Sigmoid colon (tissue), 7 donors: ENCODE data around the gene MEIOB. TPM values are rescaled to one million over a fixed set of nuclear protein-coding genes. Genes with fewer than 3 reads are reported as not detected.

Experiments
- DNase-seq: peaks from one replicate; pipeline ENCODE4 v3.0.0-alpha.2; 2019
- H3K27ac ChIP-seq, 4 donors: fragments of 200-600 bp; sonication (generic); one replicate each; pipeline ENCODE4 v1.5.1; 2016 to 2019; ENCODE audit warnings: mild to moderate bottlenecking in 1 of 4
- H3K27me3 ChIP-seq, 3 donors: fragments of 200-600 bp; sonication (generic); one replicate each; pipeline ENCODE4 v1.5.1; 2019; ENCODE audit warnings: mild to moderate bottlenecking in 1 of 3
- H3K36me3 ChIP-seq, 4 donors: fragments of 200-600 bp; sonication (generic); one replicate each; pipeline ENCODE4 v1.5.1; 2016 to 2019
- H3K4me1 ChIP-seq, 4 donors: fragments of 200-600 bp; sonication (generic); one replicate each; pipeline ENCODE4 v1.5.1; 2017 to 2019
- H3K4me3 ChIP-seq, 4 donors: fragments of 200-600 bp; sonication (generic); one replicate each; pipeline ENCODE4 v1.5.1; 2017 to 2019; ENCODE audit warnings: mild to moderate bottlenecking in 2 of 4, moderate library complexity in 1 of 4
- H3K9me3 ChIP-seq, 4 donors: fragments of 200-600 bp in 3 of 4; sonication (generic) in 3 of 4; one replicate each; pipeline versions ENCODE4 v1.5.1 to v1.6.1; 2013 to 2019
- EP300 ChIP-seq, 4 donors: sonication (generic); formaldehyde crosslinking; IDR thresholded peaks; one replicate each; pipeline ENCODE4 v1.6.1; 2017; ENCODE audit warnings: antibody characterized with exemption in 4 of 4
- POLR2A ChIP-seq, 2 donors: fragments of 450-650 bp; IDR thresholded peaks; one replicate each; pipeline ENCODE4 v1.6.1; 2016; ENCODE audit warnings: antibody characterized with exemption in 2 of 2, mild to moderate bottlenecking in 2 of 2, moderate library complexity in 2 of 2
- POLR2AphosphoS5 ChIP-seq, 4 donors: sonication (generic); formaldehyde crosslinking; IDR thresholded peaks; one replicate each; pipeline ENCODE4 v1.6.1; 2017; ENCODE audit warnings: antibody characterized with exemption in 4 of 4
- WGBS, 2 donors: extraction: QIAGEN DNeasy Blood & Tissue Kit; methylation state at CpG; one replicate each; pipeline ENCODE4 v1.1.7; 2013; 5-methylcytosine and 5-hydroxymethylcytosine counted together
- intact Hi-C: fragments of 100-400 bp; cut with DNase I; formaldehyde crosslinking; loops from one replicate; pipeline ENCODE4 v1.15.1; 2023
- polyA plus RNA-seq, 3 donors: library from polyadenylated mRNA; stranded (reverse); fragments of 200-250 nt; gene quantifications; one replicate each; pipeline ENCODE4 v1.2.3, GENCODE V29; 2013
- total RNA-seq, 4 donors: library from RNA; depleted of rRNA; stranded (reverse); fragments of >200 nt; gene quantifications; one replicate each; pipeline ENCODE4 v1.1.0, GENCODE V29; 2016
- TF ChIP-seq, protein P1 (sequence below), 4 experiments: fragments of 450-650 bp in 3 of 4; fragments of 200-600 bp in 1 of 4; IDR thresholded peaks; one replicate each; pipeline ENCODE4 v1.5.1; 2016 to 2019; ENCODE audit warnings: antibody characterized with exemption in 4 of 4, mild to moderate bottlenecking in 3 of 4, moderate library complexity in 2 of 4
- donor health status: healthy with polysubstance abuse.
- donor health status: Bipolar disorder and iron deficiency.
- donor health status: healthy.

MEIOB gene
- total and polyA plus RNA-seq, 7 donors = 0.10 TPM; not detected in 6

DNA sequence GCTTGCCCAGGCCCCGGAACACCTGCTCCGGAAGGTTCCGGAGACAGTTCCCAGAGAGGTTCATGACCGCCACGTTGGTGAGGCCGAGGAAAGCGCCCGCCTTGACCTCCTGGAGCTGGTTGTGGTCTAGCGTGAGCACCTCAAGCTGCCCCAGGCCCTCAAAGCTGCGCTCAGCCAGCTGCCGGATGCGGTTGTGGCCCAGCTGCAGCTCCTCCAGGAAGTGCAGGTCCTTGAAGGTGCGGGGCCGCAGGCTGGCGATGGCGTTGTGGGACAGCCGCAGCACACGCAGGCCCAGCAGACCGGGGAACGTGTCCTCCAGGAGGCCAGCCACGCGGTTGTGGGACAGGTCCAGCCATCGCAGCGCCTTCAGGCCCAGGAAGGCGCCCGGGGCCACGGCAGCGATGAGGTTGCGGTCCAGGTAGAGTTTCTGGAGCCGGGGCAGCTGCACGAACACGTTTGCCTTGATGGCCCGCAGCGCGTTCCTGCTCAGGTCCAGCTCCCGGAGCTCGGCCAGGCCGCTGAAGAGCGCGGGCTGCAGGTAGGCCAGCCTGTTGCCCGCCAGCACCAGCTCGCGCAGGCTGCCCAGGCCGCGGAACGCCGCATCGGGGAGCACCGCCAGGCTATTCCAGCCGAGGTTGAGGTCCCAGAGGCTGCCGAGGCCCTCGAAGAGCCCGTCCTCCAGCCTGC is 80.6 kb downstream of the MEIOB start:
- WGBS, 2 donors = 96% methylated on average over 53 of the region's 53 CpGs
- H3K36me3 ChIP-seq = peaks cover 0 to 51% (median 30%) of the 10 kb centered on the region in 4 donors

DNA sequence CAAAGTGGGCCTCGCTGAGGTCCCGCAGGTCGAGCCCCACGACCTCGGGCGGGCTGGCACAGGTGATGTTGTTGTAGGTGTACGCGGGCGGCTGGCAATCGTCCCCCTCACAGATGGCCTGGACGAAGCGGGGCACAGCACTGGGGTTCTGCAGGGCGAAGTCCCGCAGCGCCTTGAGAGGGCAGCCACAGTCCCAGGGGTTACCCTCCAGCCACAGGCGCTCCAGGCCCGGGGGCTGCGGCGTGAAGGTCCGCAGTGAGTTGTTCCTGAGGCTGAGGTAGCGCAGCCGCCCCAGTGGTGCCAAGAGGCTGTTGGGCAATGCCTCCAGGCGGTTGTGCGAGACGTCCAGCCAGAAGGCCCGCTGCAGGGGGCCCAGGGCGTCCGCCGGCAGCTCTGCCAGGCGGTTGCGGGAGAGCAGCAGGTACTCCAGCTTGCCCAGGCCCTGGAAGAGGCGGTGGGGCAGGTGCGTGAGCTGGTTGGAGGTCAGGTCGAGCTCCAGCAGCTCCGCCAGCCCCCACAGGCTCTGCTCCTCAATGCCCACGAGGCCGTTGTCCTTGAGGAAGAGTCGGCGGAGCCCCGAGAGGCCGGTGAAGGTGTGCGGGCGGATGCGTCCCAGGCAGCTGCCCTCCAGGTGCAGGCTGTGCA is 81.2 kb downstream of the MEIOB start:
- Histone ChIP-seq H3K27me3 (no peaks in the 10 kb centered on the region), H3K36me3 (peaks cover 0 to 57% (median 32%) of the 10 kb centered on the region in 4 donors), H3K4me1 (peaks cover 0 to 3% (median 0%) of the 10 kb centered on the region in 4 donors), H3K27ac (no peak overlapping the region), H3K9me3 (no peaks in the 10 kb centered on the region), H3K4me3 (no peak overlapping the region)
- 95 to 96% methylated on average over 44 of the region's 44 CpGs for WGBS, 2 donors
- TF ChIP-seq EP300 (IDR thresholded peaks at IDR 0.05) = no peak
- TF ChIP-seq, protein P1, sequence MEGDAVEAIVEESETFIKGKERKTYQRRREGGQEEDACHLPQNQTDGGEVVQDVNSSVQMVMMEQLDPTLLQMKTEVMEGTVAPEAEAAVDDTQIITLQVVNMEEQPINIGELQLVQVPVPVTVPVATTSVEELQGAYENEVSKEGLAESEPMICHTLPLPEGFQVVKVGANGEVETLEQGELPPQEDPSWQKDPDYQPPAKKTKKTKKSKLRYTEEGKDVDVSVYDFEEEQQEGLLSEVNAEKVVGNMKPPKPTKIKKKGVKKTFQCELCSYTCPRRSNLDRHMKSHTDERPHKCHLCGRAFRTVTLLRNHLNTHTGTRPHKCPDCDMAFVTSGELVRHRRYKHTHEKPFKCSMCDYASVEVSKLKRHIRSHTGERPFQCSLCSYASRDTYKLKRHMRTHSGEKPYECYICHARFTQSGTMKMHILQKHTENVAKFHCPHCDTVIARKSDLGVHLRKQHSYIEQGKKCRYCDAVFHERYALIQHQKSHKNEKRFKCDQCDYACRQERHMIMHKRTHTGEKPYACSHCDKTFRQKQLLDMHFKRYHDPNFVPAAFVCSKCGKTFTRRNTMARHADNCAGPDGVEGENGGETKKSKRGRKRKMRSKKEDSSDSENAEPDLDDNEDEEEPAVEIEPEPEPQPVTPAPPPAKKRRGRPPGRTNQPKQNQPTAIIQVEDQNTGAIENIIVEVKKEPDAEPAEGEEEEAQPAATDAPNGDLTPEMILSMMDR (IDR thresholded peaks at IDR 0.05) = no peak
- TF ChIP-seq POLR2AphosphoS5 (IDR thresholded peaks at IDR 0.05) = no peak
- no peak for TF ChIP-seq POLR2A (IDR thresholded peaks at IDR 0.05)
- no peak for DNase-seq
- intact Hi-C loops = no loop called here

More for the DNA sequence above, 80.6 kb downstream of the MEIOB start:
- Histone ChIP-seq H3K27me3 (no peaks in the 10 kb centered on the region), H3K27ac (no peak overlapping the region), H3K9me3 (no peaks in the 10 kb centered on the region), H3K4me1 (no peaks in the 10 kb centered on the region), H3K4me3 (no peak overlapping the region)
- TF ChIP-seq, protein P1 (IDR thresholded peaks at IDR 0.05) = no peak
- TF ChIP-seq EP300 (IDR thresholded peaks at IDR 0.05) = no peak
- no peak for TF ChIP-seq POLR2AphosphoS5 (IDR thresholded peaks at IDR 0.05)
- TF ChIP-seq POLR2A (IDR thresholded peaks at IDR 0.05) = no peak
- intact Hi-C loops = no loop called here
- peak; percentile 57 for DNase-seq

DNA sequence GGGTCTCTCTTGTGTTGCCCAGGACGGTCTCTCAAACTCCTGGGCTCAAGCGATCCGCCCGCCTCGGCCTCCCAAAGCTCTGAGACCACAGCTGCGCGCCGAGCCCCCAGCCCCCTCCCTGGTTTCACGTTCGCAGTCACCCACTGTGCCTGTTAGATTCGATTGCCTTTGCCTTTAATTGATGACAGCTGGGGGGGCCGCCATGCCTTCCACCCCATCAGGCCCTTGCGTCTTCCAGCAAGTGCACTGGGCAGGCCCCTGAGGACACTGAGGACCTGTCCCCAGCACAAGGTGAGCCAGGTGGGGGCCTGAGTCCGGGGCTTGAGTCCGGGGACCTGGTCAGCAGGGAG is 81.7 kb downstream of the MEIOB start:
- Histone ChIP-seq H3K27ac (no peak overlapping the region), H3K4me1 (peaks cover 0 to 8% (median 1%) of the 10 kb centered on the region in 4 donors), H3K9me3 (no peaks in the 10 kb centered on the region), H3K27me3 (no peaks in the 10 kb centered on the region), H3K36me3 (peaks cover 0 to 61% (median 32%) of the 10 kb centered on the region in 4 donors), H3K4me3 (no peak overlapping the region)
- intact Hi-C loops = no loop called here
- 94 to 95% methylated on average over 15 of the region's 15 CpGs for WGBS, 2 donors
- no peak for DNase-seq
- no peak for TF ChIP-seq POLR2AphosphoS5 (IDR thresholded peaks at IDR 0.05)
- TF ChIP-seq, protein P1 (IDR thresholded peaks at IDR 0.05) = no peak

DNA sequence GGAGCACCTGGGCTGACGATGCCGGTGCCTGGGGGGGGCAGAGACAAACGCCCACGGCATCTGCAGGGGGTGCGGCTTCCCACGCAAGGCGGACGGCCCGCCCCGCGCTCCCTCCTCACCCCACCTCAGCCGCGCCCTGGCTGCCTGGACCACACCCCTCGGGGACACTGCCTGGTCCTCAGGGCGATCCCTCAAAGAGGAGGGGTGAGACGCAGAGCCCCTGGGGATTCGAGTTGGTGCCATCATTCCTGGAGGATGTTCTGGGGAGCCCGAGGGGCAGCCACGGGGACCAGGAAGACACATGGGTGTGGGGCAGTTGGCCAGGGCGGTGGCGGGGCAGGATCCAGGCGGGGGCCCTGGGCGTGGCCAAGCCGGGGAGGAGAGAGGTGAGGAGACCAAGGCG is 82.3 kb downstream of the MEIOB start:
- Histone ChIP-seq H3K9me3 (no peaks in the 10 kb centered on the region), H3K4me1 (peaks cover 0 to 14% (median 7%) of the 10 kb centered on the region in 4 donors), H3K27ac (no peak overlapping the region), H3K27me3 (no peaks in the 10 kb centered on the region), H3K4me3 (no peak overlapping the region), H3K36me3 (peaks cover 0 to 61% (median 32%) of the 10 kb centered on the region in 4 donors)
- TF ChIP-seq POLR2AphosphoS5 (IDR thresholded peaks at IDR 0.05) (no peak), POLR2A (IDR thresholded peaks at IDR 0.05) (no peak), EP300 (IDR thresholded peaks at IDR 0.05) (no peak)
- TF ChIP-seq, protein P1 (IDR thresholded peaks at IDR 0.05) = no peak
- intact Hi-C loops = no loop called here
- WGBS, 2 donors = 51 to 85% methylated on average over 25 of the region's 25 CpGs
- DNase-seq = peak; percentile 58
